IMR-90 (cell line): ENCODE measurements around the gene CATSPER3. TPM values are rescaled to one million over a fixed set of nuclear protein-coding genes. Genes with fewer than 3 reads are reported as not detected.
A peak's percentile ranks its signal among the peaks of the same experiment; 100 is the strongest.

ENCODE experiments used
- ATAC-seq: fragments of 200-7000 bp; cut with Tn5 transposase; 2 replicates; pipeline ENCODE4 v1.9.1; 2020; ENCODE audit warnings: low read depth, mild to moderate bottlenecking, moderate library complexity
- BruUV-seq: library from RNA; stranded (reverse); fragments of 400-500 nt; replicated peaks from 2 replicates; lab custom pipeline; 2021; lab: Mats Ljungman, UMichigan
- CTCF ChIA-PET: fragments of 300-600 bp; formaldehyde crosslinking; extraction: SDS; loops from one replicate; lab custom pipeline; 2021; ENCODE audit warnings: antibody characterized with exemption; lab: Yijun Ruan, JAX
- POLR2A ChIA-PET: fragments of 300-600 bp; sonication (Branson Sonifier 250); formaldehyde crosslinking; loops from one replicate; lab custom pipeline; 2022; ENCODE audit warnings: antibody characterized with exemption; ENCODE audit not compliant: unreplicated experiment; lab: Charles Lee
- DNase-seq: peaks from one replicate; pipeline ENCODE4 v3.0.0; 2013
- H2AFZ ChIP-seq: replicated peaks from 2 replicates; pipeline ENCODE3; 2013; ENCODE audit warnings: low read length, mild to moderate bottlenecking; ENCODE audit not compliant: poor library complexity
- H2AK5ac ChIP-seq: 2 replicates; pipeline ENCODE4 v1.6.1; 2013; ENCODE audit warnings: low read depth, low read length, inconsistent platforms
- H2AK9ac ChIP-seq: replicated peaks from 2 replicates; pipeline ENCODE3; 2013; ENCODE audit warnings: mild to moderate bottlenecking, low read depth, low read length, moderate library complexity; ENCODE audit not compliant: poor library complexity
- H2BK120ac ChIP-seq: 2 replicates; pipeline ENCODE4 v1.6.1; 2013; ENCODE audit warnings: low read depth, low read length, inconsistent platforms
- H2BK15ac ChIP-seq: 3 replicates; pipeline ENCODE4 v1.6.1; 2013; ENCODE audit warnings: low read depth, low read length, inconsistent platforms
- H2BK20ac ChIP-seq: 2 replicates; pipeline ENCODE4 v1.6.1; 2013; ENCODE audit warnings: low read depth, mild to moderate bottlenecking, inconsistent platforms, low read length, moderate library complexity
- H2BK5ac ChIP-seq: 2 replicates; pipeline ENCODE4 v1.6.1; 2013; ENCODE audit warnings: mild to moderate bottlenecking, low read depth, low read length, inconsistent platforms; ENCODE audit not compliant: poor library complexity, severe bottlenecking
- H3K14ac ChIP-seq: replicated peaks from 2 replicates; pipeline ENCODE4 v1.6.1; 2013; ENCODE audit warnings: low read depth, low read length, inconsistent platforms
- H3K18ac ChIP-seq: 2 replicates; pipeline ENCODE4 v1.6.1; 2013; ENCODE audit warnings: low read depth, low read length, control low read depth
- H3K23ac ChIP-seq: 2 replicates; pipeline ENCODE4 v1.6.1; 2013; ENCODE audit warnings: low read depth, low read length, inconsistent platforms
- H3K27ac ChIP-seq: 2 replicates; pipeline ENCODE4 v1.5.1; 2013; ENCODE audit warnings: mild to moderate bottlenecking, control low read depth, low read length; ENCODE audit not compliant: insufficient read depth
- H3K27me3 ChIP-seq: 2 replicates; pipeline ENCODE4 v1.6.1; 2013; ENCODE audit warnings: low read length; ENCODE audit not compliant: control insufficient read depth, insufficient read depth
- H3K36me3 ChIP-seq: 2 replicates; pipeline ENCODE4 v1.6.1; 2013; ENCODE audit warnings: low read length, mixed read lengths; ENCODE audit not compliant: control insufficient read depth, insufficient read depth
- H3K4ac ChIP-seq: 2 replicates; pipeline ENCODE4 v1.6.1; 2013; ENCODE audit warnings: low read depth, low read length, inconsistent platforms
- H3K4me1 ChIP-seq: 2 replicates; pipeline ENCODE4 v1.6.1; 2013; ENCODE audit warnings: low read length, mixed read lengths; ENCODE audit not compliant: control insufficient read depth, insufficient read depth
- H3K4me2 ChIP-seq: 2 replicates; pipeline ENCODE4 v1.6.1; 2013; ENCODE audit warnings: low read depth, mild to moderate bottlenecking, control low read depth, low read length, moderate library complexity
- H3K4me3 ChIP-seq: 2 replicates; pipeline ENCODE4 v1.5.1; 2013; ENCODE audit warnings: low read depth, mild to moderate bottlenecking, control low read depth, low read length, moderate library complexity; ENCODE audit not compliant: insufficient read depth
- H3K56ac ChIP-seq: 2 replicates; pipeline ENCODE4 v1.6.1; 2013; ENCODE audit warnings: low read length, inconsistent platforms; ENCODE audit not compliant: insufficient read depth; ENCODE audit errors: extremely low read depth
- H3K79me1 ChIP-seq, 2 experiments: 2 replicates each; pipeline ENCODE4 v1.6.1; 2013; ENCODE audit warnings: low read length in 2 of 2, inconsistent platforms in 1 of 2, low read depth in 1 of 2
- H3K9ac ChIP-seq: 2 replicates; pipeline ENCODE4 v1.6.1; 2013; ENCODE audit warnings: low read depth, low read length, control low read depth
- H3K9me1 ChIP-seq: 2 replicates; pipeline ENCODE4 v1.6.1; 2013; ENCODE audit warnings: low read length, inconsistent platforms; ENCODE audit not compliant: insufficient read depth
- H3K9me3 ChIP-seq: 2 replicates; pipeline ENCODE4 v1.6.1; 2013; ENCODE audit warnings: low read length; ENCODE audit not compliant: control insufficient read depth, insufficient read depth
- H4K20me1 ChIP-seq: 2 replicates; pipeline ENCODE4 v1.6.1; 2013; ENCODE audit warnings: low read length, inconsistent platforms; ENCODE audit not compliant: insufficient read depth
- H4K5ac ChIP-seq: 2 replicates; pipeline ENCODE4 v1.6.1; 2013; ENCODE audit warnings: mild to moderate bottlenecking, low read depth, low read length, control low read depth
- H4K8ac ChIP-seq, 2 experiments: 2 replicates each; pipeline ENCODE4 v1.6.1; 2013; ENCODE audit warnings: low read depth in 2 of 2, low read length in 2 of 2, control low read depth in 1 of 2, inconsistent platforms in 1 of 2
- H4K91ac ChIP-seq: 2 replicates; pipeline ENCODE4 v1.6.1; 2013; ENCODE audit warnings: low read depth, low read length, inconsistent platforms; ENCODE audit not compliant: insufficient read depth
- BHLHE40 ChIP-seq: fragments of 150-350 bp; IDR thresholded peaks from 2 replicates; pipeline ENCODE4 v1.6.1; 2016; ENCODE audit warnings: mild to moderate bottlenecking, low read depth, low read length
- CEBPB ChIP-seq: IDR thresholded peaks from 2 replicates; pipeline ENCODE4 v1.6.1; 2012; ENCODE audit warnings: low read depth, low read length, improper control_type of control experiment
- CHD1 ChIP-seq: IDR thresholded peaks from 2 replicates; pipeline ENCODE4 v1.6.1; 2012; ENCODE audit warnings: low read depth, low read length, improper control_type of control experiment
- FOS ChIP-seq: fragments of 150-350 bp; IDR thresholded peaks from 2 replicates; pipeline ENCODE4 v1.6.1; 2016; ENCODE audit warnings: low read depth, low read length
- MAFK ChIP-seq: IDR thresholded peaks from 2 replicates; pipeline ENCODE4 v1.6.1; 2012; ENCODE audit warnings: low read depth, low read length, improper control_type of control experiment
- MAZ ChIP-seq: IDR thresholded peaks from 2 replicates; pipeline ENCODE4 v1.6.1; 2012; ENCODE audit warnings: low read depth, mild to moderate bottlenecking, low read length, improper control_type of control experiment, moderate library complexity, borderline replicate concordance
- MXI1 ChIP-seq: IDR thresholded peaks from 2 replicates; pipeline ENCODE4 v1.6.1; 2012; ENCODE audit warnings: low read depth, mild to moderate bottlenecking, low read length, moderate library complexity, borderline replicate concordance
- NFE2L2 ChIP-seq: fragments of 150-350 bp; IDR thresholded peaks from 2 replicates; pipeline ENCODE4 v1.6.1; 2016; ENCODE audit warnings: low read depth, mild to moderate bottlenecking, low read length
- POLR2A ChIP-seq: IDR thresholded peaks from 2 replicates; pipeline ENCODE4 v1.6.1; 2012; ENCODE audit warnings: mild to moderate bottlenecking, low read depth, low read length
- RAD21 ChIP-seq: IDR thresholded peaks from 2 replicates; pipeline ENCODE4 v1.6.1; 2012; ENCODE audit warnings: low read length, improper control_type of control experiment
- RCOR1 ChIP-seq: IDR thresholded peaks from 2 replicates; pipeline ENCODE4 v1.6.1; 2012; ENCODE audit warnings: mild to moderate bottlenecking, low read length, improper control_type of control experiment; ENCODE audit not compliant: insufficient replicate concordance
- RFX5 ChIP-seq: IDR thresholded peaks from 2 replicates; pipeline ENCODE4 v1.8.0; 2012; ENCODE audit warnings: low read depth, mild to moderate bottlenecking, low read length, moderate library complexity
- SMC3 ChIP-seq: fragments of 150-350 bp; IDR thresholded peaks from 2 replicates; pipeline ENCODE4 v1.6.1; 2016; ENCODE audit warnings: low read depth, mild to moderate bottlenecking, antibody characterized with exemption, low read length, moderate library complexity
- WGBS, 2 experiments: methylation state at CpG; one replicate each; pipeline versions ENCODE4 v1.1.5 to v1.1.7; 2013; ENCODE audit warnings: missing lambda C conversion rate in 2 of 2; ENCODE audit not compliant: insufficient read length in 1 of 2; ENCODE audit errors: extremely low coverage in 2 of 2; 5-methylcytosine and 5-hydroxymethylcytosine counted together
- dilution Hi-C: fragments of 300-500 bp; cut with HindIII; formaldehyde crosslinking; loops from one replicate; pipeline ENCODE4 v1.14.3; 2018; ENCODE audit warnings: low sequenced_read_pairs; ENCODE audit not compliant: unreplicated experiment
- in situ Hi-C: fragments of 300-500 bp; cut with MboI; formaldehyde crosslinking; loops from 3 replicates; pipeline ENCODE4 v1.14.3; 2019; ENCODE audit warnings: low sequenced_read_pairs, inconsistent platforms, mixed read lengths
- intact Hi-C: fragments of 100-400 bp; cut with micrococcal nuclease; formaldehyde crosslinking; loops from 2 replicates; pipeline ENCODE4 v1.10.0; 2022
- polyA plus RNA-seq, 3 experiments: library from polyadenylated mRNA; depleted of rRNA; stranded (reverse); fragments of >200 nt; gene quantifications; 2 replicates each; pipeline ENCODE4 v1.2.3, GENCODE V29; 2012; ENCODE audit warnings: low replicate concordance in 1 of 3
- total RNA-seq: library from RNA; depleted of rRNA; stranded (reverse); fragments of >200 nt; gene quantifications from 2 replicates; pipeline ENCODE4 v1.2.3, GENCODE V29; 2012
- TF ChIP-seq, protein P1 (sequence below): fragments of 150-350 bp; IDR thresholded peaks from 2 replicates; pipeline ENCODE4 v1.6.1; 2017; ENCODE audit warnings: mild to moderate bottlenecking, antibody characterized with exemption, low read length, low read depth
- TF ChIP-seq, protein P2 (sequence below): conservative IDR thresholded peaks from 2 replicates; pipeline ENCODE4 v1.5.1; 2012; ENCODE audit warnings: mild to moderate bottlenecking, low read depth, low read length, improper control_type of control experiment
- TF ChIP-seq, protein P3 (sequence below): fragments of 150-350 bp; IDR thresholded peaks from 2 replicates; pipeline ENCODE4 v1.6.1; 2016; ENCODE audit warnings: low read depth, mild to moderate bottlenecking, low read length, moderate library complexity, borderline replicate concordance

Gene CATSPER3
- total and polyA plus RNA-seq, 2 of the 4 experiments (the other 2 are of a cell fraction), result under 0.01 to 0.12 TPM

DNA sequence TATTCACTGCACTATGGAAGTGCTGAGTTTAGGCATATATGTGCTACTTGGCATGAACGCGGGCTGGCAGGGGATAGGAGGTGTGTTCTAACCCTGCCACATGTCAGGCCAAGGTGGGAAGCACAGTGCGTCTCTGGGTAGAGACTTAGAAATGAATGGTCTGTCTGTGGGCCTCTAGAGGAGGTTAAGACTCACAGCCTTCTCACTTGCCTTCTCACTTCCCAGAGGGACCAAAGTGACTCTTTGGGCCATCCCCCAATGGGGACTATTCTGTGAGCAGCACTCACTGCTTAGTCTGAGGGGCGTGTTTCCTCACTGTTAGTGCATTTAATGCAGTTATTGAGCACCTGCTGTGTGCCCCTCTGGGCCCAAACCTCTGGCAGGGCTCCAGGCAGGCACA is 68.7 kb downstream of the CATSPER3 start:
- H2AK5ac ChIP-seq, result peak overlapping the region; percentile 71; the same call in 1 of the 2 replicates
- no CpG with 5 or more reads among the region's 4 CpGs for WGBS, 2 experiments
- no peak overlapping the region for H2AFZ ChIP-seq
- intact Hi-C loops (no loop called here), in situ Hi-C loops (no loop called here), dilution Hi-C loops (no loop called here)
- H3K36me3 ChIP-seq, result peaks cover 5% of the 10 kb centered on the region; the same call in 1 of the 2 replicates
- no peak overlapping the region for H2AK9ac ChIP-seq
- H3K27me3 ChIP-seq, result peaks cover 45% of the 10 kb centered on the region
- no peak overlapping the region for H3K56ac ChIP-seq
- H3K4me1 ChIP-seq, result peaks cover 12% of the 10 kb centered on the region; the same call in 1 of the 2 replicates
- H4K91ac ChIP-seq, result no peak overlapping the region
- no peak overlapping the region for H2BK120ac ChIP-seq
- no peak overlapping the region for H3K4ac ChIP-seq
- BruUV-seq, result no TSS peak
- H3K23ac ChIP-seq, result no peak overlapping the region
- no peak overlapping the region for H3K4me3 ChIP-seq
- H3K18ac ChIP-seq, result no peak overlapping the region
- H2BK15ac ChIP-seq, result no peak overlapping the region
- POLR2A ChIA-PET, result no interaction called here
- peaks cover 11% of the 10 kb centered on the region; the same call in 1 of the 2 replicates for H3K9me3 ChIP-seq
- H3K79me1 ChIP-seq, result peaks cover 3 to 9% of the 10 kb centered on the region in 2 experiments; a peak in 1 of 4 replicates
- no peak overlapping the region; the same call in 1 of the 2 replicates for H4K5ac ChIP-seq
- 0 out of 2 replicates have a peak, but pooled peaks cover 6% of the 10 kb centered on the region for H3K9me1 ChIP-seq
- no peak overlapping the region for H3K4me2 ChIP-seq
- H2BK20ac ChIP-seq, result no peak overlapping the region
- no peak overlapping the region for H3K27ac ChIP-seq
- H3K14ac ChIP-seq, result no peak overlapping the region
- H4K8ac ChIP-seq, result no peak overlapping the region
- CTCF ChIA-PET, result no interaction called here
- H3K9ac ChIP-seq, result no peak overlapping the region
- DNase-seq, result no peak
- ATAC-seq, result no peak
- H2BK5ac ChIP-seq, result no peak overlapping the region
- TF ChIP-seq MXI1 (no peak), CEBPB (no peak), POLR2A (no peak), BHLHE40 (no peak), MAFK (no peak), MAZ (no peak), RAD21 (no peak), CHD1 (no peak), RFX5 (no peak), SMC3 (no peak), NFE2L2 (no peak), FOS (no peak), RCOR1 (no peak)
- TF ChIP-seq, protein P1, sequence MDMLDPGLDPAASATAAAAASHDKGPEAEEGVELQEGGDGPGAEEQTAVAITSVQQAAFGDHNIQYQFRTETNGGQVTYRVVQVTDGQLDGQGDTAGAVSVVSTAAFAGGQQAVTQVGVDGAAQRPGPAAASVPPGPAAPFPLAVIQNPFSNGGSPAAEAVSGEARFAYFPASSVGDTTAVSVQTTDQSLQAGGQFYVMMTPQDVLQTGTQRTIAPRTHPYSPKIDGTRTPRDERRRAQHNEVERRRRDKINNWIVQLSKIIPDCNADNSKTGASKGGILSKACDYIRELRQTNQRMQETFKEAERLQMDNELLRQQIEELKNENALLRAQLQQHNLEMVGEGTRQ, result no peak
- TF ChIP-seq, protein P2, sequence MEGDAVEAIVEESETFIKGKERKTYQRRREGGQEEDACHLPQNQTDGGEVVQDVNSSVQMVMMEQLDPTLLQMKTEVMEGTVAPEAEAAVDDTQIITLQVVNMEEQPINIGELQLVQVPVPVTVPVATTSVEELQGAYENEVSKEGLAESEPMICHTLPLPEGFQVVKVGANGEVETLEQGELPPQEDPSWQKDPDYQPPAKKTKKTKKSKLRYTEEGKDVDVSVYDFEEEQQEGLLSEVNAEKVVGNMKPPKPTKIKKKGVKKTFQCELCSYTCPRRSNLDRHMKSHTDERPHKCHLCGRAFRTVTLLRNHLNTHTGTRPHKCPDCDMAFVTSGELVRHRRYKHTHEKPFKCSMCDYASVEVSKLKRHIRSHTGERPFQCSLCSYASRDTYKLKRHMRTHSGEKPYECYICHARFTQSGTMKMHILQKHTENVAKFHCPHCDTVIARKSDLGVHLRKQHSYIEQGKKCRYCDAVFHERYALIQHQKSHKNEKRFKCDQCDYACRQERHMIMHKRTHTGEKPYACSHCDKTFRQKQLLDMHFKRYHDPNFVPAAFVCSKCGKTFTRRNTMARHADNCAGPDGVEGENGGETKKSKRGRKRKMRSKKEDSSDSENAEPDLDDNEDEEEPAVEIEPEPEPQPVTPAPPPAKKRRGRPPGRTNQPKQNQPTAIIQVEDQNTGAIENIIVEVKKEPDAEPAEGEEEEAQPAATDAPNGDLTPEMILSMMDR, result no peak
- TF ChIP-seq, protein P3, sequence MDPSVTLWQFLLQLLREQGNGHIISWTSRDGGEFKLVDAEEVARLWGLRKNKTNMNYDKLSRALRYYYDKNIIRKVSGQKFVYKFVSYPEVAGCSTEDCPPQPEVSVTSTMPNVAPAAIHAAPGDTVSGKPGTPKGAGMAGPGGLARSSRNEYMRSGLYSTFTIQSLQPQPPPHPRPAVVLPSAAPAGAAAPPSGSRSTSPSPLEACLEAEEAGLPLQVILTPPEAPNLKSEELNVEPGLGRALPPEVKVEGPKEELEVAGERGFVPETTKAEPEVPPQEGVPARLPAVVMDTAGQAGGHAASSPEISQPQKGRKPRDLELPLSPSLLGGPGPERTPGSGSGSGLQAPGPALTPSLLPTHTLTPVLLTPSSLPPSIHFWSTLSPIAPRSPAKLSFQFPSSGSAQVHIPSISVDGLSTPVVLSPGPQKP, result no peak
- peaks cover 9% of the 10 kb centered on the region; the same call in 1 of the 2 replicates for H4K20me1 ChIP-seq
